Measurements from ENCODE around the gene ZNF727. TPM values are rescaled to one million over a fixed set of nuclear protein-coding genes. Genes with fewer than 3 reads are reported as not detected.

ZNF727 gene
- polyA plus RNA-seq, 1 of the 3 experiments (the other 2 are of a cell fraction): not detected

GRCh38 chr7:64078699-64078994, 33.4 kb downstream of the ZNF727 start:
- H3K4me1 ChIP-seq (ENCODE audit: control insufficient read depth in 1 of 2, insufficient read depth in 2 of 2, low read depth in 1 of 2, low read length in 1 of 2): no peaks in the 10 kb centered on the region
- no peak for DNase-seq
- ChIA-PET CTCF (no interaction called here), POLR2A (no interaction called here)
- no peaks in the 10 kb centered on the region for H3K79me2 ChIP-seq (ENCODE audit: insufficient read depth)
- TF ChIP-seq GATA2 (CRISPR knock-in tag; IDR thresholded peaks at IDR 0.05): no peak
- TF ChIP-seq EP300 (IDR thresholded peaks at IDR 0.05; ENCODE audit: borderline replicate concordance in 1 of 2, low read depth in 1 of 2, low read length in 1 of 2): no peak
- TF ChIP-seq FOSL2 (IDR thresholded peaks at IDR 0.05; ENCODE audit: borderline replicate concordance, low read depth): no peak
- no peak for TF ChIP-seq CTCF (IDR thresholded peaks at IDR 0.05)
- no peak for TF ChIP-seq POLR2AphosphoS5 (IDR thresholded peaks at IDR 0.05; ENCODE audit: low read depth, low read length)
- no peak for TF ChIP-seq SMC3 (IDR thresholded peaks at IDR 0.05; ENCODE audit: low read depth, low read length)
- no peak for TF ChIP-seq REST (IDR thresholded peaks at IDR 0.05; ENCODE audit: low read depth, low read length)
- TF ChIP-seq RXRA (IDR thresholded peaks at IDR 0.05; ENCODE audit: borderline replicate concordance, low read depth): no peak
- no peak for TF ChIP-seq RAD21 (IDR thresholded peaks at IDR 0.05; ENCODE audit: low read length)
- no peak for TF ChIP-seq CHD2 (IDR thresholded peaks at IDR 0.05; ENCODE audit: low read length, partially characterized antibody)
- no peak for TF ChIP-seq EZH2phosphoT487 (IDR thresholded peaks at IDR 0.05; ENCODE audit: borderline replicate concordance, low read depth)
- no peak for TF ChIP-seq USF1 (IDR thresholded peaks at IDR 0.05; ENCODE audit: borderline replicate concordance, low read depth)
- TF ChIP-seq MAX (IDR thresholded peaks at IDR 0.05; ENCODE audit: low read depth): no peak
- WGBS (ENCODE audit: low lambda C conversion rate): 42% methylated on average over 2 of the region's 2 CpGs
- no peaks in the 10 kb centered on the region for H3K36me3 ChIP-seq (replicated peaks in 1 of 2; ENCODE audit: control insufficient read depth in 1 of 2, insufficient read depth in 2 of 2, low read length in 1 of 2)
- H4K20me1 ChIP-seq (ENCODE audit: insufficient read depth): no peaks in the 10 kb centered on the region
- H3K9ac ChIP-seq: no peak overlapping the region
- no peak overlapping the region for H3K4me2 ChIP-seq
- no peak overlapping the region for H3K4me3 ChIP-seq (ENCODE audit: low read depth in 2 of 2, low read length in 1 of 2)
- H3K9me3 ChIP-seq: peaks cover 48% of the 10 kb centered on the region
- H3K9me2 ChIP-seq: no peaks in the 10 kb centered on the region
- no peak overlapping the region for H3K27ac ChIP-seq (ENCODE audit: low read depth in 2 of 2, low read length in 1 of 2)
- H3F3A ChIP-seq (replicated peaks; ENCODE audit: insufficient read depth): no peaks in the 10 kb centered on the region
- H2AFZ ChIP-seq (ENCODE audit: low read depth): no peak overlapping the region
- H3K27me3 ChIP-seq (ENCODE audit: insufficient read depth): no peaks in the 10 kb centered on the region
